SK-N-SH treated with all-trans-retinoic acid at 6 μM for 48 hours (cell line): ENCODE results near the gene SCFD2.

Source experiments
- CREB5 ChIP-seq: fragments of 250-450 bp; sonication (Bioruptor Pico); IDR thresholded peaks from 2 replicates; pipeline ENCODE4 v1.5.1; 2020; ENCODE audit warnings: low read depth, mild to moderate bottlenecking, moderate library complexity
- ESRRG ChIP-seq: fragments of 250-450 bp; sonication (Bioruptor Pico); IDR thresholded peaks from 2 replicates; pipeline ENCODE4 v1.6.1; 2021; ENCODE audit warnings: mild to moderate bottlenecking
- ISL1 ChIP-seq: fragments of 250-450 bp; sonication (Bioruptor Pico); IDR thresholded peaks from 2 replicates; pipeline ENCODE4 v2.1.2; 2022; ENCODE audit warnings: mild to moderate bottlenecking, moderate library complexity
- OSR1 ChIP-seq: fragments of 250-450 bp; sonication (Bioruptor Pico); IDR thresholded peaks from 2 replicates; pipeline ENCODE4 v1.8.0; 2022; ENCODE audit warnings: moderate library complexity, mild to moderate bottlenecking, inconsistent platforms
- PATZ1 ChIP-seq: fragments of 250-450 bp; sonication (Bioruptor Pico); IDR thresholded peaks from 2 replicates; pipeline ENCODE4 v1.8.0; 2020; ENCODE audit warnings: mild to moderate bottlenecking, moderate library complexity, borderline replicate concordance
- RARB ChIP-seq: fragments of 250-450 bp; sonication (Bioruptor Pico); IDR thresholded peaks from 2 replicates; pipeline ENCODE4 v1.8.0; 2021; ENCODE audit warnings: mild to moderate bottlenecking, moderate library complexity
- ZC3H10 ChIP-seq: fragments of 250-450 bp; sonication (Bioruptor Pico); IDR thresholded peaks from 2 replicates; pipeline ENCODE4 v1.5.1; 2021; ENCODE audit warnings: mild to moderate bottlenecking, moderate library complexity
- ZFP30 ChIP-seq: fragments of 450-650 bp; formaldehyde crosslinking; IDR thresholded peaks from 2 replicates; pipeline ENCODE4 v1.5.0; 2022; ENCODE audit warnings: mild to moderate bottlenecking, moderate library complexity
- ZNF565 ChIP-seq: fragments of 450-650 bp; formaldehyde crosslinking; conservative IDR thresholded peaks from 2 replicates; pipeline ENCODE4 v1.5.0; 2020; ENCODE audit warnings: low read depth, mild to moderate bottlenecking, moderate library complexity
- ZNF8 ChIP-seq: fragments of 450-650 bp; formaldehyde crosslinking; IDR thresholded peaks from 2 replicates; pipeline ENCODE4 v1.5.0; 2020; ENCODE audit warnings: mild to moderate bottlenecking, moderate library complexity

- TF ChIP-seq RARB: no peak
- TF ChIP-seq ZNF565: no peak
- no peak for TF ChIP-seq PATZ1
- no peak for TF ChIP-seq ZC3H10 (CRISPR knock-in tag)
- no peak for TF ChIP-seq OSR1
- no peak for TF ChIP-seq ESRRG (CRISPR knock-in tag)
- TF ChIP-seq ZNF8 (CRISPR knock-in tag): no peak
- no peak for TF ChIP-seq CREB5 (CRISPR knock-in tag)
- TF ChIP-seq ZFP30: no peak
- no peak for TF ChIP-seq ISL1
Observed at GRCh38 chr4:53113431-53114225, 252.2 kb downstream of the SCFD2 start.
